CD14-positive monocyte (primary cell): ENCODE measurements around the gene CFHR4. TPM values are rescaled to one million over a fixed set of nuclear protein-coding genes. Genes with fewer than 3 reads are reported as not detected.
"Not testable (repeated sequence)": the region's sequence is repeated elsewhere in the genome, so short reads cannot be mapped to it uniquely, and the experiment has no call there.

ENCODE experiments used
- DNase-seq, 3 donors: peaks; one replicate each; pipeline ENCODE4 v3.0.0-alpha.2; 2011 to 2022
- H2AFZ ChIP-seq: 2 replicates; pipeline ENCODE4 v1.6.0; 2012; ENCODE audit warnings: mild to moderate bottlenecking, low read depth, low read length, inconsistent platforms; ENCODE audit not compliant: insufficient read depth, poor library complexity, severe bottlenecking
- H3K27ac ChIP-seq, 2 donors: 1 replicate in 1 of 2; 2 replicates in 1 of 2; pipeline ENCODE4 v1.5.1; 2012 to 2013; ENCODE audit warnings: low read length in 2 of 2, control low read depth in 1 of 2, inconsistent platforms in 1 of 2, low read depth in 1 of 2, mild to moderate bottlenecking in 1 of 2
- H3K27me3 ChIP-seq, 2 donors: one replicate each; pipeline versions ENCODE4 v1.6.0 to v1.6.1; 2011 to 2013; ENCODE audit warnings: low read length in 2 of 2; ENCODE audit not compliant: control insufficient read depth in 2 of 2, insufficient read depth in 2 of 2
- H3K36me3 ChIP-seq, 2 donors: replicated peaks in 1 of 2; 1 replicate in 1 of 2; 2 replicates in 1 of 2; pipeline versions ENCODE4 v1.5.1 to v1.6.1; 2012 to 2013; ENCODE audit warnings: low read length in 2 of 2, control low read depth in 1 of 2, inconsistent platforms in 1 of 2, mild to moderate bottlenecking in 1 of 2; ENCODE audit not compliant: insufficient read depth in 2 of 2, control insufficient read depth in 1 of 2
- H3K4me1 ChIP-seq, 2 donors: 1 replicate in 1 of 2; 2 replicates in 1 of 2; pipeline versions ENCODE4 v1.5.1 to v1.6.1; 2012 to 2013; ENCODE audit warnings: low read length in 2 of 2, control low read depth in 1 of 2, inconsistent platforms in 1 of 2, mild to moderate bottlenecking in 1 of 2, moderate library complexity in 1 of 2; ENCODE audit not compliant: insufficient read depth in 2 of 2, control insufficient read depth in 1 of 2
- H3K4me2 ChIP-seq: replicated peaks from 2 replicates; pipeline ENCODE3; 2012; ENCODE audit warnings: low read length, moderate library complexity, mild to moderate bottlenecking; ENCODE audit not compliant: poor library complexity, severe bottlenecking; ENCODE audit errors: extremely low read depth
- H3K4me3 ChIP-seq, 3 experiments: fragments of 200-600 bp in 1 of 3; sonication (generic) in 1 of 3; replicated peaks in 1 of 3; 1 replicate in 2 of 3; 2 replicates in 1 of 3; pipeline ENCODE4 v1.5.1; 2011 to 2013; ENCODE audit warnings: low read length in 3 of 3, mild to moderate bottlenecking in 3 of 3, control low read depth in 2 of 3, low read depth in 2 of 3, inconsistent platforms in 1 of 3, moderate library complexity in 1 of 3
- H3K79me2 ChIP-seq: 2 replicates; pipeline ENCODE4 v1.6.0; 2012; ENCODE audit warnings: mild to moderate bottlenecking, control low read depth, inconsistent platforms, low read length, moderate library complexity; ENCODE audit not compliant: insufficient read depth
- H3K9ac ChIP-seq: 2 replicates; pipeline ENCODE4 v1.6.0; 2017; ENCODE audit warnings: low read length, mild to moderate bottlenecking; ENCODE audit not compliant: insufficient read depth, poor library complexity, severe bottlenecking
- H3K9me3 ChIP-seq, 2 donors: replicated peaks in 1 of 2; 1 replicate in 1 of 2; 2 replicates in 1 of 2; pipeline versions ENCODE4 v1.5.1 to v1.6.1; 2012 to 2013; ENCODE audit warnings: low read length in 2 of 2, control low read depth in 1 of 2; ENCODE audit not compliant: control insufficient read depth in 1 of 2, insufficient read depth in 1 of 2
- H4K20me1 ChIP-seq: 2 replicates; pipeline ENCODE4 v1.6.0; 2012; ENCODE audit warnings: mild to moderate bottlenecking, low read length, control low read depth, moderate library complexity; ENCODE audit not compliant: insufficient read depth
- H3K27ac Mint-ChIP-seq, 7 donors: one replicate each; pipeline ENCODE4 v1.8.0; 2020; ENCODE audit warnings: mild to moderate bottlenecking in 7 of 7, mixed read lengths in 7 of 7, moderate library complexity in 6 of 7, inconsistent platforms in 2 of 7
- H3K27me3 Mint-ChIP-seq, 3 donors: one replicate each; pipeline ENCODE4 v1.8.0; 2021 to 2022; ENCODE audit warnings: low read depth in 3 of 3, mild to moderate bottlenecking in 3 of 3, mixed read lengths in 3 of 3, moderate library complexity in 3 of 3, inconsistent platforms in 1 of 3
- H3K36me3 Mint-ChIP-seq, 2 donors: one replicate each; pipeline ENCODE4 v1.8.0; 2020; ENCODE audit warnings: mixed read lengths in 2 of 2, inconsistent platforms in 1 of 2, mild to moderate bottlenecking in 1 of 2
- H3K4me1 Mint-ChIP-seq: one replicate; pipeline ENCODE4 v1.8.0; 2020; ENCODE audit warnings: mild to moderate bottlenecking, mixed read lengths
- H3K4me3 Mint-ChIP-seq, 2 donors: one replicate each; pipeline ENCODE4 v1.8.0; 2020; ENCODE audit warnings: mild to moderate bottlenecking in 2 of 2, mixed read lengths in 2 of 2, moderate library complexity in 1 of 2
- H3K9me3 Mint-ChIP-seq, 7 donors: one replicate each; pipeline ENCODE4 v1.8.0; 2020 to 2022; ENCODE audit warnings: mixed read lengths in 7 of 7, mild to moderate bottlenecking in 6 of 7, moderate library complexity in 6 of 7, inconsistent platforms in 2 of 7
- CTCF ChIP-seq: fragments of 200-600 bp; IDR thresholded peaks from one replicate; pipeline ENCODE4 v1.8.0; 2022; ENCODE audit warnings: antibody characterized with exemption, mild to moderate bottlenecking
- WGBS: methylation state at CpG from one replicate; pipeline ENCODE4 v1.1.5; 2013; ENCODE audit warnings: missing lambda C conversion rate; ENCODE audit not compliant: insufficient coverage; 5-methylcytosine and 5-hydroxymethylcytosine counted together
- intact Hi-C, 2 donors: fragments of 100-400 bp; cut with micrococcal nuclease; formaldehyde crosslinking; loops; one replicate each; pipeline versions ENCODE4 v1.15.0 to v1.15.1; 2023
- polyA plus RNA-seq, 3 donors: library from polyadenylated mRNA; depleted of rRNA in 1 of 3; unstranded in 2 of 3; stranded (reverse) in 1 of 3; fragments of 300-500 nt in 2 of 3; fragments of >200 nt in 1 of 3; fragmentation: Illumina TruSeq in 2 of 3; gene quantifications; 1 replicate in 2 of 3; 2 replicates in 1 of 3; pipeline ENCODE4 v1.2.3, GENCODE V29; 2012 to 2021

CFHR4 gene
- polyA plus RNA-seq, 3 donors: not detected

DNA sequence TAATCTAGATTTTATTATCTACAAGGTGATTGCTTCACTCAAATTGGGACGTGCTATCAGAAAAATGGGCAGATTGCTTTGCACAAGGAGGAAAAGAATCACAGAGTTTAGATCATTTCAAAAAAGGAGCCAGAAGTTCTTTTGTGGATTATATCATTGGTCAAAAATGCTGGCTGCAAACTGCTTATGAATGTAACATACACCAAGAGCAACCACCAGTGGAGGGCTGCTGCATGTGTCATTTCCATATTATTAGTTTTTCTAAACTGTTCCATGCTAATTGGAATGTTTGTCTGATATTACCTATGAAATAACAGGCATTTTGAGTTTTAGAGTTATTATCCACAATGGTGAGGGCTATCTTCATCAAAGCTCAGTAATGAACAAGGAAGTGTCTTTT is 39.0 kb downstream of the CFHR4 start:
- whole genome bisulfite sequencing: no CpG with 5 or more reads among the region's 1 CpG
- DNase-seq: not testable (repeated sequence)

DNA sequence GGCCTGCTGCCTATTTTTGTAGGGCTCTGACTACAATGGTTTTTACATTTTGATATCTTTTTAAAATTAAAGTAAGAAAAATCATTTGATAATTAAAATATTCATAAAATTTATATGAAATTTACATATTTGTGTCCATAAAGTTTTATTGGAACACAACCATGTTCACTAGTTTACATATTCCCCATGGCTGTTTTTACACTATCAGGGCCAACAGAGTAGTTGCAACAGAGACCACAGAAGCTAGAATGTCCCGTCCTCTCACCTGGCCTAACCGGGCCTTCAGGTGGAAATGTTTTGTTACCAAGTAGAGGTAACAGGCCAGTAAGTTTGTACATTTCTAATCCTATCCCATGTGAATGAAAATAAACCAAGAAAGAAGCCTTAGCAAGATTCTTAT is 45.0 kb downstream of the CFHR4 start:
- H3K9me3 Mint-ChIP-seq, H3K36me3 Mint-ChIP-seq, H2AFZ ChIP-seq, H4K20me1 ChIP-seq, H3K27ac ChIP-seq, H3K4me2 ChIP-seq, H3K4me1 ChIP-seq, intact Hi-C loops, H3K27me3 ChIP-seq, H3K36me3 ChIP-seq, H3K4me3 Mint-ChIP-seq, H3K27me3 Mint-ChIP-seq, H3K9ac ChIP-seq, H3K4me3 ChIP-seq, DNase-seq, H3K9me3 ChIP-seq, H3K4me1 Mint-ChIP-seq, H3K79me2 ChIP-seq, H3K27ac Mint-ChIP-seq: not testable (repeated sequence)
- no CpG with 5 or more reads among the region's 2 CpGs for WGBS

More for the DNA sequence above, 39.0 kb downstream of the CFHR4 start:
- H3K4me3 ChIP-seq, H3K4me2 ChIP-seq, H3K27ac Mint-ChIP-seq, H3K27me3 Mint-ChIP-seq, H4K20me1 ChIP-seq, H3K4me1 Mint-ChIP-seq, H3K36me3 Mint-ChIP-seq, H2AFZ ChIP-seq, H3K4me3 Mint-ChIP-seq, H3K36me3 ChIP-seq, H3K27ac ChIP-seq, H3K27me3 ChIP-seq, intact Hi-C loops, H3K9me3 ChIP-seq, H3K9ac ChIP-seq, H3K79me2 ChIP-seq, H3K4me1 ChIP-seq, H3K9me3 Mint-ChIP-seq: not testable (repeated sequence)

GRCh38 chr1:196933531-196934189 is 45.8 kb downstream of the CFHR4 start:
- Histone ChIP-seq H3K9me3 (peaks cover 0 to 9% of the 10 kb centered on the region in 2 donors), H3K9ac (no peak overlapping the region), H2AFZ (no peak overlapping the region), H3K4me1 (no peaks in the 10 kb centered on the region), H3K27me3 (no peaks in the 10 kb centered on the region), H3K36me3 (no peaks in the 10 kb centered on the region), H3K79me2 (no peaks in the 10 kb centered on the region), H4K20me1 (no peaks in the 10 kb centered on the region), H3K4me3 (no peak overlapping the region), H3K27ac (no peak overlapping the region), H3K4me2 (no peak overlapping the region)
- no peaks in the 10 kb centered on the region for H3K4me1 Mint-ChIP-seq
- intact Hi-C loops: no loop called here
- 97% methylated on average over 32 of the region's 32 CpGs for WGBS
- H3K4me3 Mint-ChIP-seq: no peak overlapping the region
- H3K27me3 Mint-ChIP-seq: no peaks in the 10 kb centered on the region
- no peak for DNase-seq
- H3K27ac Mint-ChIP-seq: no peak overlapping the region
- H3K36me3 Mint-ChIP-seq: no peaks in the 10 kb centered on the region
- TF ChIP-seq CTCF: no peak
- H3K9me3 Mint-ChIP-seq: peaks cover 0 to 8% (median 4%) of the 10 kb centered on the region in 7 donors

DNA sequence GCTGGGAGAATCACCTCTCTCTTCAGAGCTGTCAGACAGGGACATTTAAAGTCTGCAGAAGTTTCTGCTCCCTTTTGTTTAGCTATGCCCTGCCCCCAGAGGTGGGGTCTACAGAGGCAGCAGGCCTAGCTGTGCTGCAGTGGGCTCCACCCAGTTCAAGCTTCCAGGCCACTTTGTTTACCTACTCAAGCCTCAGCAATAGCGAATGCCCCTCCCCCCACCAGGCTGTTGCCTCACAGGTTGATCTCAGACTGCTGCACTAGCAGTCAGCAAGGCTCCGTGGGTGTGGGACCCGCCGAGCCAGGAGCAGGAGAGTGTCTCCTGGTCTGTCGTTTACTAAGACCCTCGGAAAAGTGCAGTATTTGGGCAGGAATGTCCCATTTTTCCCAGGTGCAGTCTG is 53.6 kb downstream of the CFHR4 start:
- H2AFZ ChIP-seq, H3K27me3 ChIP-seq, H3K4me1 ChIP-seq, H3K4me3 ChIP-seq, H3K4me1 Mint-ChIP-seq, H3K9ac ChIP-seq, H3K4me3 Mint-ChIP-seq, DNase-seq, H3K27me3 Mint-ChIP-seq, H4K20me1 ChIP-seq, H3K36me3 ChIP-seq, H3K79me2 ChIP-seq, intact Hi-C loops, H3K27ac Mint-ChIP-seq, H3K9me3 ChIP-seq, H3K4me2 ChIP-seq, H3K27ac ChIP-seq, H3K36me3 Mint-ChIP-seq: not testable (repeated sequence)
- H3K9me3 Mint-ChIP-seq: peaks cover 4 to 18% (median 11%) of the 10 kb centered on the region in 7 donors
- 67% methylated on average over 2 of the region's 6 CpGs for WGBS
